SKM-1 treated with dmso at 0.1 percent for 144 hours (cell line): Measurements from ENCODE around the gene MN1.

Source experiments
- DNase-seq: peaks from one replicate; lab custom pipeline; 2025; ENCODE audit not compliant: unreplicated experiment; lab: John Stamatoyannopoulos, UW

MN1 gene

GRCh38 chr22:27801616-27802345 lies at the start of gene MN1:
MN1 (minus strand) TSS chr22:27801756; CDS start chr22:27800543, 1,213 bp downstream.
- DNase-seq, result no peak

GRCh38 chr22:27850000-27850521 lies 48.5 kb upstream of the MN1 start:
- DNase-seq, result no peak

GRCh38 chr22:27848005-27848404 lies 46.4 kb upstream of the MN1 start:
- no peak for DNase-seq

- no peak for DNase-seq
These were observed 45.4 kb upstream of the MN1 start for GRCh38 chr22:27846910-27847309.

- DNase-seq, result no peak
These were observed 44.7 kb upstream of the MN1 start for GRCh38 chr22:27846248-27846757.

GRCh38 chr22:27845644-27846043 lies 44.1 kb upstream of the MN1 start:
- no peak for DNase-seq

- DNase-seq, result no peak
These were observed 43.4 kb upstream of the MN1 start for GRCh38 chr22:27844656-27845591.

- DNase-seq, result no peak
These were observed 42.7 kb upstream of the MN1 start for GRCh38 chr22:27844256-27844655.

GRCh38 chr22:27843441-27843840 lies 41.9 kb upstream of the MN1 start:
- DNase-seq, result no peak

- DNase-seq, result no peak
These were observed 41.3 kb upstream of the MN1 start for GRCh38 chr22:27842669-27843431.

GRCh38 chr22:27842201-27842600 lies 40.6 kb upstream of the MN1 start:
- DNase-seq, result no peak

GRCh38 chr22:27840436-27840835 lies 38.9 kb upstream of the MN1 start:
- DNase-seq, result no peak

- DNase-seq, result no peak
These were observed 37.6 kb upstream of the MN1 start for GRCh38 chr22:27839057-27839660.

- DNase-seq, result no peak
These were observed 34.6 kb upstream of the MN1 start for GRCh38 chr22:27836181-27836580.

- no peak for DNase-seq
These were observed 33.9 kb upstream of the MN1 start for GRCh38 chr22:27835446-27835845.

- no peak for DNase-seq
These were observed 33.0 kb upstream of the MN1 start for GRCh38 chr22:27834364-27835185.

- DNase-seq, result no peak
These were observed 32.2 kb upstream of the MN1 start for GRCh38 chr22:27833803-27834202.

GRCh38 chr22:27832606-27833005 lies 31.1 kb upstream of the MN1 start:
- DNase-seq, result no peak

GRCh38 chr22:27829620-27830019 lies 28.1 kb upstream of the MN1 start:
- no peak for DNase-seq
